MV-4-11 (cell line): ENCODE data around the gene CYREN.
A peak's percentile ranks its signal among the peaks of the same experiment; 100 is the strongest.
"Not testable (repeated sequence)": the region's sequence is repeated elsewhere in the genome, so short reads cannot be mapped to it uniquely, and the experiment has no call there.

Experiments
- DNase-seq: peaks from one replicate; lab custom pipeline; 2025; lab: John Stamatoyannopoulos, UW

Gene CYREN

DNA sequence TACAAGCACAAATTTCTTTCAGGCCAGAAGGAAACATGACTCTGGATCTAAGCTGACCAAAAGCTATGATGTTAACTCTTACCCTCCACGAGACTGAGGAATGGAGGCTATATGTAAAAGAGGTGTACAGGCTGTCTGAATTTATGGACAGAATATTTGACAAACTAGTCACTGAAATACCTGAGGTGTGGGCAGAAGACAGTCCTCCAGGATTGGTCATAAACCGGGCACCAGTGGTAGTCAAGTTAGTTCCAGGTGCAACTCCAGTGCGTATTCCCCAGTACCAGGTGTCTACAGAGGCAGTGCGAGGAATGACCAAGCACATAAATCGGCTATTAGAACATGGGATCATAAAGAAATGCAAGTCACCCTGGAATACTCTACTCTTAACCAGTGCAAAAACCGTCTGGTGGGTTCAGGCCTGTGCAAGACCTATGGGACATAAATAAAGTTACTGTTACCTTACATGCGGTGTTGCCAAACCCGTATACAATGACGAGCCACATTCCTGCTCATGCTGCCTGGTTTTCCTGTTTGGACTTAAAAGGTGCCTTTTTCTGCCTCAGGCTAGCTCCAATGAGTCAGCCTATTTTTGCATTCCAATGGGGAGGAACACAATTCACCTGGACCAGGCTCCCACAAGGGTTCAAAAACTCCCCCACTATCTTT, 6.7 kb upstream of the CYREN start:
- DNase-seq: no peak

GRCh38 chr7:135175931-135176330, 5.4 kb upstream of the CYREN start:
- DNase-seq: no peak

DNA sequence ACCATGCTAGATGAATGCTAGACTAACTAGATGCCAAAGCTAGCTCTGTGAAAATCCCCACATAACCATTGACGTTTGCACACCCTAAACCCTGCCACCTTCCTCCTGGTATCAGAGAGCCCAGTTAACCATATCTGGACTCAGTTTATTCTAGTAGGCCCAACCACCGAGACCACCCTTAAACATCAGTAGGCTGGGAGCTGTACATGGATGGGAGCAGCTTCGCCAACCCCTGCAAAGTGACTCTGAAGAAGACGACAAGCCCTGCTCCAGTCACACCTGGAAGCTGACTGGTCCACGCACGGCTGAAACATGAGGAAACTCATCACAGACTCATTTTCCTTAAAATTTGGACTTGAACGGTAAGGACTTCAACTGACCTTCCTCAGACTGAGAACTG, 4.4 kb upstream of the CYREN start:
- DNase-seq: no peak

GRCh38 chr7:135173916-135174315, 3.4 kb upstream of the CYREN start:
- not testable (repeated sequence) for DNase-seq

GRCh38 chr7:135171581-135172291, 1.2 kb upstream of the CYREN start:
- DNase-seq: peak; percentile 52

DNA sequence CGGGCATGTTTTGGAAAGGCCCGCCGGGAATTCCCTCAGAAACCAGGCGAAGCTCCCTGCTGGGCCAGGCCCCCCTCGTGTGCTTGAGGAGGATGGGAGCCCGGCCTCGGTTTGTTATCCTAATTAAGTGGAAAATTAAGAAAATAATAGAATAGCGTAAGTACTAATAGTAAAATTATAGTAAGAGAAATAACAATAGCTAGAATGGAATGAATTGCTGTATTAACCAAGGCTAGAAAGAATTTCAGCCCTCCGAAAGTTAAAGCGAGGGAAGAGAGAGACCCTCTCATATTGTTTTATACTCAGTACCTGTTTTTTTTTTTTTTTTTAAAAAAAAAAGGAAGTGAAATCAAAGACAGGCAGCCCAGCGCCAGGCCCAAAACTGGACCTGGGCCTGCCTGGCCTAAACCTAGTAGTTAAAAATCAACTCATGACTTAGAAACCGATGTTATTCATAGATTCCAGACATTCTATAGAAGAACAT, 533 bp upstream of the CYREN start:
- peak; percentile 43 for DNase-seq

- DNase-seq: peak; percentile 81
These were observed 588 bp downstream of the CYREN start for GRCh38 chr7:135169964-135170273.

DNA sequence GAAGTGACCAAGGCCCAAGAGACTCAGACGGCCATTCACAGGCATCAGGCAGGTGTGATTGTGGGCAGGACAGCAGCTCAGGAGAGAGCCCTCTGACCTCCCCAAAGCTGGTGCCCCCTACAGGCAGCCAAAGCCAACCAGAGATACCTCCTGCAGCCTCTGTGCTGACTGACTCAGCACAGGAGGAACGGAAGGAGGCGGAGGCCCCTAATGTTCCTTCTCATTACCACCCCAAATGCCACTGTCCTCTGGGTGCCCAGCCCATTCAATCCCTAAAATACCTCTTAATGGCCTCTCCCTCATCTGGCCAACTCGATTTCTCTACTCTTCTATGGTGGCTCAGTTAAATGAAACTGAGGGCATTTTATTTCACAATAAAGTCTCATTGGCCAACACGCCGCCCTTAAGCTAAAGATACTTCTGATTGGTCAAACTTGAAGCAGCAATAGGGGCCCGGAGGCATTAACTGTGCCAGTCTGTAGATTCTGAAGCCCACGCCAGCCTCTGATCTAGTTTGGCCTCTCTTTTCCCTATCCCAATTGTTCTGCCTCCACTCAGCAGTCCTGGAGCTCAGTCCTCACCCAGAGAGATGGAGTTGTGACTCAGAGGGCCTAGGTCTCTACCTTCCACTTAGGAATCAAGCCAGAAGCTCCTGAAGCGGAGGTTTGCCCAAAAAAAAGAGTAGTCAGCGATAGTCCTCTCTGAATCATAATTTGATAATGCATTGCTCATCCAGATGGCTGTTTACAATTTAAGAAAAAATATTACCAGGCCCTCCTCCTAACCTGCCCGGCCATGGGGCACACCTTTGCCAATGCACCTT, 1.2 kb downstream of the CYREN start:
- DNase-seq: peak; percentile 19

GRCh38 chr7:135168489-135169140, 1.9 kb downstream of the CYREN start:
- no peak for DNase-seq

DNA sequence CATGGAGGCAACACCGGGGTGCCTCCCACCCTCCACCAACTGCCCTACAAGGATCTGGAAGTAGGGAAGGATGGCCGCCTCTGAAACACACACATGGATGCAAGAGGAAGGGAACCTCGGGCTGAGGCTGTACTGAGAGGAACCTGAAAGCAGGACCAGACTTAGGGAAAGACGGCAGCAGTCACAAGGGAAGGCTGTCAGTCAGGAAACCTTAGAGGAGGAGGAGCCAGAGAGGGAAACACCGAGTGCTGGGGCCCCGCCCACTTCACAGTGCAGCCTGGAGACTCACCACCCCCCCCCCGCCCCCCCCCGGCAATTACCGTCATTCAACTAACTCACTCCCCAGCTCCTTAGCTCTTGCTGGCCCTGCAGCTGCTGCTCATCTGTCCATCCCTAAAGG, 2.5 kb downstream of the CYREN start:
- DNase-seq: no peak

GRCh38 chr7:135167365-135167917, 3.1 kb downstream of the CYREN start:
- no peak for DNase-seq

DNA sequence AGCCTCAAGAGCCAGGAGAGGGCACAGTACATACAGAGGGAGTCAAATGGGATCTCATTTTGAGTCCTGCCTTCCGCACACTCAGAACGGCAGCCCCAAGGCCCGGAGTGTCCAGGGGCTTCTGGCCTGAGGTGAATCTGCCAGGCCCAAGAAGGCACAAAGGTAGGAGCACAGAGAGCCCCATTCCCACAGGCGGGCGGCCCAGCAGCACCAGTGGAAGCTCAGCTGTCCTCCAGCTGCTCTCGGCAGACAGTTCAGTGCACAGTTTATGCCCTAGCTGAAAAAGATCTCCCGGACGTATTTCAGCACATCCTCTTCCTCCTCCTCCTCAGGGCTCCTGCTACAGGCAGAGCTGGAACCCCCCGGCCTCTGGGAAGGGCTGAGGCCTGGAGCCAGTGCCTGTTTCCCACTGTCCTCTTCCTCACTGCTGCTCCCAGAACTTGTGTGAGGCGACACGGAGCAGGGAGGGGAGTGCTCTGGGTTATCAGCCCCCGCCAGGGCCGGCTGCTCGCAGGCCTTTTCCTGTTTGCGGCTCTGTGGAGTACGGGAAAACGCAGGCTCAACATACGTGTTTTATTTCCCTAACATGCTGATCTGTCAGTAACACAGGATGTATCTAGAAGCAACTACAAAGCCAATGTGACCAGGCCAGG, 4.0 kb downstream of the CYREN start:
- no peak for DNase-seq

DNA sequence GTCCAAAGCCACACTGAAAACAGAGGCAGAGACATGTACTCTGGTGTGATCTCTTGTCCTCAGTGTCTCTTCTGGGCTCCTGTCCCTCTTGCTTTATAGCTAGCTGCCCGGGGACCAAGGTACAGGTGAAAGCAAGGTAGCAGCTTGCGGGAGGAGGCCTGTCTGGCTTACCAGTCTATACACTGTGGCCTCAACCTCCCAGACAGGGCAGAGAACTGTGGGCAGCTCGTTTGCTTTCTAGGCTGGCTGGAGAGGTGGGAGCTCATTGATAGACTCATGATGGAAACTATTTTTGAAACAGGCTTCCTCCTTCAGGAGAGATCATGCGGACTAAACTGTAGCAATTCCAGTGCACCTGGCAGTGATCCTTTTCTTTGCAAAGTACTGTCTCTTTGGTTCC, 4.6 kb downstream of the CYREN start:
- no peak for DNase-seq

DNA sequence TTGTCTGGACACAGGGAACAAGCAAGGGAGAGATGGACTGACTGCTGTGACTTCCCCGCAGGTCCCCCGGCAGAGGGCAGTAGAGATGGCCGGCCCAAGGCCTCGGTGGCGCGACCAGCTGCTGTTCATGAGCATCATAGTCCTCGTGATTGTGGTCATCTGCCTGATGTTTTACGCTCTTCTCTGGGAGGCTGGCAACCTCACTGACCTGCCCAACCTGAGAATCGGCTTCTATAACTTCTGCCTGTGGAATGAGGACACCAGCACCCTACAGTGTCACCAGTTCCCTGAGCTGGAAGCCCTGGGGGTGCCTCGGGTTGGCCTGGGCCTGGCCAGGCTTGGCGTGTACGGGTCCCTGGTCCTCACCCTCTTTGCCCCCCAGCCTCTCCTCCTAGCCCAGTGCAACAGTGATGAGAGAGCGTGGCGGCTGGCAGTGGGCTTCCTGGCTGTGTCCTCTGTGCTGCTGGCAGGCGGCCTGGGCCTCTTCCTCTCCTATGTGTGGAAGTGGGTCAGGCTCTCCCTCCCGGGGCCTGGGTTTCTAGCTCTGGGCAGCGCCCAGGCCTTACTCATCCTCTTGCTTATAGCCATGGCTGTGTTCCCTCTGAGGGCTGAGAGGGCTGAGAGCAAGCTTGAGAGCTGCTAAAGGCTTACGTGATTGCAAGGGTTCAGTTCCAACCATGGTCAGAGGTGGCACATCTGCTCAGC, 6.0 kb downstream of the CYREN start:
- DNase-seq: no peak

DNA sequence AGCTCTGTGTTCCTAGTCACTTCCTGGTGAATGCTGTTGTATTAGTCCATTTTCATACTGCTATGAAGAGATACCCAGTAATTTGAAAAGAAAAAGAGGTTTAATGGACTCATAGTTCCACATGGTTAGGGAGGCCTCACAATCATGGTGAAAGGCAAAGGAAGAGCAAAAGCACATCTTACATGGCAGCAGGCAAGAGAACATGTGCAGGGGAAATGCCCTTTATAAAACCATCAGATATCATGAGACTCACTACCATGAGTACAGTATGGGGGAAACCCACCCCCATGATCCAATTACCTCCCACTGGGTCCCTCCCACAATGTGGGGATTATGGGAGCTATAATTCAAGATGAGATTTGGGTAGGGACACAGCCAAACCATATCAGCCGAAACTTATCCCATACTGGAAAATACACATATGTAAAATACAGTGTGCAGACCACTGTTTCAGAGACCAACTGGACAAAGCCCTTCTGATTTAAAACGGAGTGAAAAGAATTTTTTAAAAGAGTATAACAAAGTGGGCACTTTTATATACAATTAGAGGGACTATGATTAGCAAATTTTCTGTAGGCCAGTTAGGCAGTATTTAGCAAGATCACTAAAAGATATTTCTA, 8.0 kb downstream of the CYREN start:
- no peak for DNase-seq

DNA sequence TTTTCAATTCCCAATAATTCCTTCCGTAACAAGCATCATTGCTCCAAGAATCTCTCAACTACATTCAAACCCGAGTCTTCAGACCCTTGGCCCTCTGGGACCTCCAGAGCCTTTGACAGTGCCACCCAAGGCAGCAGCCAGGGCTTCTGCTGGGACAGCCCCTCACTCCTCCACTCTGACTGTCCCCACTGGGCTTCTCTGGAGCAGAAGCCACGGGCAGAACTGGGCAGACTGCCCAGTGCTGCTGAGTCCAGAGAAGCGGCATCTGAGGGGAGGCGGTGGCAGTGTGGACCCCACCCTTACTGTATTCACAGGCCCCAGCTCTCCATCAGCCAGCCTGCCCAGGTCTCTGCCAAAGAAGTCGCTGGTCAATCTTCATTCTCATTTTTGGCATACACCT, 8.8 kb downstream of the CYREN start:
- DNase-seq: no peak

DNA sequence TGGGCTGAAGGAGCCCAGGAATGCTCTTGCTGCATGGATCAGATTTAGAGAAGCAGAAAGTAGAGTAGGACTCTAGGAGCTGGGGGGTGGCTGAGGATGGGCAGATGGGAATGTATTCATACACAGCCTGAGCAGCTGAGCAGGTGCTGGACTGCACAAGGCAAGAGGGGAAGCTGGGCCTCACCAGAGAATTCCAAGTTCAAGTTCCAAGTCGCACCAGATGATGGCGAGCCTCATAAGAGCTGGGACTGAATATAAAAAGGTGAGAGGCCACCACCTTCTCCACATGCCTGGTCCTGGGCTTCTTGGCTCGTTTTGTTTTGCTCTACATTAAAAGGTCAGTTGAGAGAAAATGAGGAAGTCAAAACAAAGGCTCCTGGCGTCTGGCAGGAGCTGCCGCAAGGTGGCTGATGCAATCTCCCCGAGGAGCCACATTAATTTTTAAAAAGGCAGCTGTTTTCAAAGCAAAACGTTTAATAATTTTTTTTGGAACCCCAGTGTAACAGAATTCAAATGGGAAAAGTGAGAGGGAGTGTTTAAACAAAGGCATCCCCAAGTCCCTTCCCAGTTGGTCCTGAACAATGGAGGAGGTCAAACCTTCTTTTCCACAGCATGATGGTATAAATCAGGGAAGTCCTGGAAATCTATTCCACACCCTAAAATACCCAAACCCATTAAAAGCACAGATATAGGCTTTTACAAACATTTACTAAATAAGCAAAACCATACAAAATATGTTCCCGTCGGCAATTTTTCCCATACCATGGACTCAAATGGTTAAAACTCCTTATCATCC, 9.5 kb downstream of the CYREN start:
- peak; percentile 77 for DNase-seq

GRCh38 chr7:135160098-135160857, 10.2 kb downstream of the CYREN start:
- peak; percentile 74 for DNase-seq
